ENCODE measurements around the gene MUC15.
"Not testable (repeated sequence)": the region's sequence is repeated elsewhere in the genome, so short reads cannot be mapped to it uniquely, and the experiment has no call there.

MUC15 gene

GRCh38 chr11:26571861-26572654 lies at the start of gene MUC15:
MUC15 (minus strand) TSS chr11:26572263; CDS start chr11:26567094, 5,169 bp downstream.
- no peak for DNase-seq

GRCh38 chr11:26621132-26621531 lies 49.1 kb upstream of the MUC15 start:
- DNase-seq = no peak

- DNase-seq = no peak
These were observed 48.4 kb upstream of the MUC15 start for GRCh38 chr11:26620282-26621045.

- no peak for DNase-seq
These were observed 46.4 kb upstream of the MUC15 start for GRCh38 chr11:26618441-26618840.

GRCh38 chr11:26613759-26614158 lies 41.7 kb upstream of the MUC15 start:
- DNase-seq = no peak

- no peak for DNase-seq
These were observed 36.6 kb upstream of the MUC15 start for GRCh38 chr11:26608507-26609146.

GRCh38 chr11:26607725-26608506 lies 35.9 kb upstream of the MUC15 start:
- DNase-seq = no peak

- no peak for DNase-seq
These were observed 27.9 kb upstream of the MUC15 start for GRCh38 chr11:26599876-26600434.

- no peak for DNase-seq
These were observed 27.4 kb upstream of the MUC15 start for GRCh38 chr11:26599425-26599824.

GRCh38 chr11:26597899-26598298 lies 25.8 kb upstream of the MUC15 start:
- DNase-seq = no peak

GRCh38 chr11:26597049-26597689 lies 25.1 kb upstream of the MUC15 start:
- not testable (repeated sequence) for DNase-seq

- DNase-seq = not testable (repeated sequence)
These were observed 23.3 kb upstream of the MUC15 start for GRCh38 chr11:26595207-26595865.

- DNase-seq = no peak
These were observed 21.6 kb upstream of the MUC15 start for GRCh38 chr11:26593691-26594090.

- DNase-seq = no peak
These were observed 15.0 kb upstream of the MUC15 start for GRCh38 chr11:26587073-26587472.

GRCh38 chr11:26584818-26585217 lies 12.8 kb upstream of the MUC15 start:
- no peak for DNase-seq

- no peak for DNase-seq
These were observed 11.5 kb upstream of the MUC15 start for GRCh38 chr11:26583550-26583949.

GRCh38 chr11:26580929-26581328 lies 8.9 kb upstream of the MUC15 start:
- DNase-seq = no peak

GRCh38 chr11:26579683-26580082 lies 7.6 kb upstream of the MUC15 start:
- DNase-seq = no peak

- DNase-seq = no peak
These were observed 7.1 kb upstream of the MUC15 start for GRCh38 chr11:26578998-26579661.

GRCh38 chr11:26575946-26576345 lies 3.9 kb upstream of the MUC15 start:
- DNase-seq = no peak

- no peak for DNase-seq
These were observed 1.8 kb upstream of the MUC15 start for GRCh38 chr11:26573896-26574295.
